ENCODE data around the gene CFP. TPM values are rescaled to one million over a fixed set of nuclear protein-coding genes. Genes with fewer than 3 reads are reported as not detected.

CFP gene
- total RNA-seq, 1 donor from 2014 or later, result 19.3 TPM

DNA sequence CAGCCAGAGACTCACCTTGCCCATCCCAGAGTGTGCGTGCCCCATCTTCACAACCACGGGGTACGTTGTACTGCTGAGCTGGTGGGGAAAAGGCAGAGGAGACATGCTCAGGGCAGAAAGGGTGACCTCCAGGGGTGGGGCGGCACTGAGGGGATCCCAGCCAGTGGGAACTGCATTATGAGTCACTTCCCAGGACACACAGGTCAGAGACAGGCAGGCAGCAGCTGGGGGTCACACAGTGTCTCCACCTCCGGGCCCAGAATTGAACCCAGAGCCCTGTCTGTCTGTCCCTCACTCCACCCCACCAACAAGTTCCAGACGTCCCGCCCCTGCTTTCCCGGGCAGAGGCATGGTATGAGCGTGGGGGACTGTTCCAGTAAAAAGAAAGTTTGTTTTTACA is 52.3 kb downstream of the CFP start:
- intact Hi-C loops (cut with micrococcal nuclease), result no loop called here

DNA sequence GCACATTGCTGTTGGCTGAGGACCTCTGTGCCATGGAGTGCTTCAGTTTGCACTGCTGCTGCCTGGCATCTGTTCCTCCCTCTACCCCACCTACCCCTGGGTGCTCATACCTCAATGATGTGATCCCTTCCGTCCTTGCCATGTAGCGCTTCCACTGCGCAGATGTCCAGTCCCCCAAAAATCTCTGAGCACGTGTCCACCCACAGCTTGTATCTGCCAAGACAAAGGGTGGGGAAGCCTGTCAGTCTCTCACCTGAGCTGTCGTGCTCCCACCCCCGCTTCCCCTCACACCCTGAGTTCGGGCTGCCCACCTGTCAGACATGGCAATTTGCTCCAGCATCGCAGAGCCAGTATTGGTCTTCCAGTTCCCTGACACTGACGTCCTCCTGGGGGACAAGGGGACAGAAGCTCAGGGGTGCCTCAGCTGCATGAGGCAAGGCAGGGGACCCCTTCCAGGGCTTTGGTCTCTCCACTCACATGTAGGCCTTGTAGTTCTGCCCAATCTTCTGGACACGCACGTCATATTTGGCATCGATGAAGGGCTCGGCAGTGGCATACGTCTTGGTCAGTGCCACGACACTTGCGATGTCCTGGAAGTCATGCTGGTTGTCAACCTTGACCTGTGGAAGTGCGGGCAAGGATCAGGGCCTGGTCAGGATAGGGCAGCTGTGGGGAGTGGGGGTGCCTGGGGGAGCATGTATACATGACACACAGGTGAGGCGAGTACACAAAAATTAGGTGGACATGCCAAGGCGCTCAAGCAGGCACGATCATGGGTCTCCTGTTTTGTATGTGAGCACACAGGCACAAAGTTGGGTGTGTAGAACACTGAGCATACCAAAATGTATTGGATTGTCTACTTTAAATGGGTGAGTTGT is 53.5 kb downstream of the CFP start:
- intact Hi-C loops (cut with micrococcal nuclease), result no loop called here

DNA sequence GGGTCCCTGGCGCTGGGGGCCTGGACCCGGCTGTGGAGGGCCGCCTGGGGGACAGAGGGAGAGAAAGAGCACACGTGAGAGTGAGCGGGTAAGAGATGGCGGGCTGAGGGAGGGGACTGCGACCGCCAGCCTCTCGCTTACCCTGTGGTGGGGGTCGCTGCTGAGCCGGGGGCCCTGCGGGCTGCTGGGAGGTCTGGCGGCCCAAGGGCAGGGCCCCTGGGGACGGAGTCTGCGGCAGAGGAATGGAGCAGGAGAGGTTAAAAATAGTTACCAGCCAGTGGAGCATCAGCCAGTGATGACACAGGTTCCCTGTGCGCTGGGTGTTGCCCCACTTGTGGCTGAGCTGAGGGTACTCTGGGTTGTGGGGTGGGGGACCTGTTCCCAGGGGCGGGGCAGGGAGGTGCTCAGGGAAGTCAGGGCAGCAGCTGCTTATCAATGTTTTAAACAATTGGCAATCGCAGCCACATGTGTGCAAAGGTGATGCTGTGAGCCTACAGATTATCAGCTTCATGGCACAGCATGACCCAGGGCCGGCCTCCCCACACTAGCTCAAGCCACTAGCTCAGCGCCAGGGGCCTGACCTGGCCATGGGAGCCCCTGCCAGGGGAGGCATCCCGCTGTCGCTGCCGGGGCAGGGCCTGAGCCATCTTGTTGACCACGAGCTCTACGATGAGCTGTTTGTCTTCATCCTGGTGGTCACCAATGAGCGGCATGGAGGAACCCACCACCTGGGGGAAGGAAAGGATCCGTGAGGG is 55.0 kb downstream of the CFP start:
- intact Hi-C loops (cut with micrococcal nuclease), result no loop called here

DNA sequence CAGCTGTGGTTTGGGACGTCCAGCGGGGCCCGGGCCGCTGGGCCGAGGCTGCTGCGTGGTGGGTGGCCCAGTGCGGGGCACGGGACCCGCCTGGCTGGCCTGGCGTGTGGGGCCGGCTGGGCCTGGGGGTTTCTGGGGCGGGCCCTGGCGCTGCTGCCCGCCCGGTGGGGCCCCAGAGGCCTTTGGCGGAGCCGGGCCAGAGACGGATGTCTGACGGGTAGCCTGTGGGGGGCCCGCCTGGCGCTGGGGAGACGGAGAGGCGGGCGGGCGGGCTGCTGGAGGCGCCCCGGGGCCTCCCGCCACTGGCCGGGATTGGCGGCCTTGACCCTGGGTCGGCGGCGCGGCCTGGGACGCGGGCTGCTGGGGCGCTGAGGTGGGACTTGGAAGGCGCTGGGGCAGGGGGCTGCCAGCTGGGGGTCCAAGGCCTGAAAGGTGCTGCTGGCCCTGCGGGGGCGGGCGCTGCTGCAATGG is 55.6 kb downstream of the CFP start:
- intact Hi-C loops (cut with micrococcal nuclease), result no loop called here

DNA sequence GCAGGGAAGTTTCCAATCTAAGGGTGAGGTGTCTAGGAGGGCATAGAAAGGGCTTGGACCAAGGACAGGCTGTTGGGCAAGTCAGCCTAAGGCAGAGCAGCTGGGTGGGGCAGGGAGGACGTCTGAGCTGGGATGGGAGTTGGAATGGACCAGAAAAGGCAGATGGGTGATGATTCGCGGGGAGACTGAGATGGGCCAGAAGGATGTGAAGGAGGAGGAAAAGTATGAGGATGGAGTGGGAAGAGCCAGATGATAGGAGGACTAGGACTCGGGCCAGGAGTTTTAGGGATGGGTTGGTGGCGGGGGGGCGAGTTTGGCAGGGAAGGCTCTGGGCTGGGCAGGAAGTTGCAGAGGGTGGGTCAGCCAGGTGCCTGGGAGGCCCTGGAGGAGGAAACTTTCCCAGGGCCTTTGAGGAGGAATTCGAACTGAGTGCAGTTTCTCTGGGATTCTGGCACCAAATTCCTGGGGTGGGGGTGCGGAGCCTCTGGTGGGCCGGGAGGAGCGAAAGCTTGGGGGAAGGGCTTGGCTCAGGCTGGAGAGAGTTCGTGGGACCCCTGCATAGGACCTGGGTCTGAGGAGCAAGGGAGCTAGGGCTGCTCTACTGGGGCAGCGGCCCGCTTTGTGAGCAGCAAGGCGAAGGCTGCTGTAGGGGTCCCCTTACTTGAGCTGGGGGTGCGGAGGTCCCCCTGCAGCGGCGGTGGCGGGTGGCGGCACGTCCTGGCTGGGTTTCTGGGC is 56.2 kb downstream of the CFP start:
- intact Hi-C loops (cut with micrococcal nuclease), result no loop called here

Other genes with a start within 250 kb of the CFP start
- gene ZNF41, start 146.7 kb downstream of the CFP start, total RNA-seq, result 11.0 and 11.3 TPM in 2 replicates
- 85.1 and 94.2 TPM in 2 replicates for gene ARAF, start 68.7 kb downstream of the CFP start, total RNA-seq
- gene TIMP1, start 47.5 kb downstream of the CFP start, total RNA-seq, result 147 and 153 TPM in 2 replicates
- gene SYN1, start 10.1 kb downstream of the CFP start, total RNA-seq, result 0.57 and 0.91 TPM in 2 replicates
- 57.4 and 58.9 TPM in 2 replicates for gene ELK1, start 20.6 kb upstream of the CFP start, total RNA-seq
- gene UXT, start 29.2 kb upstream of the CFP start, total RNA-seq, result 189 and 193 TPM in 2 replicates
- 7.2 and 7.8 TPM in 2 replicates for gene ZNF81, start 207.0 kb upstream of the CFP start, total RNA-seq